GM12878 (cell line): ENCODE data around the gene DIS3L. TPM values are rescaled to one million over a fixed set of nuclear protein-coding genes. Genes with fewer than 3 reads are reported as not detected.

Source experiments
- ATAC-seq: fragments of 200-7000 bp; cut with Tn5 transposase; 3 replicates; pipeline ENCODE4 v1.9.1; 2020; ENCODE audit warnings: mild to moderate bottlenecking, moderate library complexity
- BruUV-seq: library from RNA; stranded (reverse); fragments of 400-500 nt; replicated peaks from 2 replicates; lab custom pipeline; 2021; lab: Mats Ljungman, UMichigan
- CTCF ChIA-PET: fragments of 300-600 bp; sonication (Branson Sonifier 250); formaldehyde crosslinking; extraction: SDS; loops from one replicate; lab custom pipeline; 2021; ENCODE audit warnings: inconsistent platforms; lab: Yijun Ruan, JAX
- POLR2A ChIA-PET: fragments of 350-600 bp; formaldehyde crosslinking; extraction: SDS; loops from one replicate; lab custom pipeline; 2021; ENCODE audit warnings: inconsistent platforms; lab: Charles Lee
- RAD21 ChIA-PET: fragments of 300-600 bp; sonication (Branson Sonifier 250); formaldehyde crosslinking; loops from one replicate; lab custom pipeline; 2023; ENCODE audit warnings: antibody characterized with exemption; ENCODE audit not compliant: unreplicated experiment; lab: Charles Lee
- SMC1A ChIA-PET: fragments of 300-600 bp; sonication (Branson Sonifier 250); formaldehyde crosslinking; loops from one replicate; lab custom pipeline; 2023; ENCODE audit not compliant: unreplicated experiment, uncharacterized antibody; lab: Charles Lee
- DNase-seq: peaks from one replicate; pipeline ENCODE4 v3.0.0-alpha.2; 2011; ENCODE audit warnings: low read depth, low spot score
- FAIRE-seq: peaks from 3 replicates; lab custom pipeline; 2011; peaks lifted over from hg19 to GRCh38; lab: Jason Lieb, UNC
- H2AFZ ChIP-seq: 2 replicates; pipeline ENCODE4 v1.6.0; 2011; ENCODE audit warnings: low read depth, low read length, control low read depth; ENCODE audit not compliant: control insufficient read depth
- H3K27ac ChIP-seq: 2 replicates; pipeline ENCODE4 v1.5.1; 2011; ENCODE audit warnings: control low read depth; ENCODE audit not compliant: control insufficient read depth, insufficient read depth
- H3K27me3 ChIP-seq, 2 experiments: replicated peaks in 1 of 2; 2 replicates each; pipeline versions ENCODE4 v1.6.0 to v1.6.1; 2011; ENCODE audit warnings: low read length in 1 of 2; ENCODE audit not compliant: control insufficient read depth in 2 of 2, insufficient read depth in 2 of 2
- H3K36me3 ChIP-seq, 2 experiments: 2 replicates each; pipeline ENCODE4 v1.5.1; 2011; ENCODE audit warnings: low read length in 1 of 2; ENCODE audit not compliant: control insufficient read depth in 2 of 2, insufficient read depth in 2 of 2
- H3K4me1 ChIP-seq: 2 replicates; pipeline ENCODE4 v1.6.1; 2011; ENCODE audit warnings: mild to moderate bottlenecking, low read length, moderate library complexity, mixed read lengths; ENCODE audit not compliant: control insufficient read depth, insufficient read depth
- H3K4me2 ChIP-seq: 2 replicates; pipeline ENCODE4 v1.6.0; 2011; ENCODE audit warnings: control low read depth; ENCODE audit not compliant: control insufficient read depth, insufficient read depth
- H3K4me3 ChIP-seq: fragments of 200-600 bp; sonication (generic); 2 replicates; pipeline ENCODE4 v1.5.1; 2016
- H3K79me2 ChIP-seq: 2 replicates; pipeline ENCODE4 v1.6.0; 2011; ENCODE audit warnings: low read length; ENCODE audit not compliant: control insufficient read depth, insufficient read depth
- H3K9ac ChIP-seq: 2 replicates; pipeline ENCODE4 v1.8.0; 2011; ENCODE audit warnings: low read length, control low read depth, mixed read lengths; ENCODE audit not compliant: control insufficient read depth, insufficient read depth
- H3K9me3 ChIP-seq: replicated peaks from 3 replicates; pipeline ENCODE4 v1.5.1; 2011; ENCODE audit warnings: mild to moderate bottlenecking, low read length; ENCODE audit not compliant: control insufficient read depth, insufficient read depth
- H4K20me1 ChIP-seq: 2 replicates; pipeline ENCODE4 v1.6.0; 2011; ENCODE audit not compliant: control insufficient read depth, insufficient read depth
- BCLAF1 ChIP-seq: fragments of 450-650 bp; IDR thresholded peaks from 2 replicates; pipeline ENCODE4 v1.6.1; 2017; ENCODE audit warnings: antibody characterized with exemption, mild to moderate bottlenecking, moderate library complexity
- IKZF2 ChIP-seq, 2 experiments: fragments of 450-650 bp; IDR thresholded peaks; 2 replicates each; pipeline ENCODE4 v1.6.1; 2017; ENCODE audit warnings: mild to moderate bottlenecking in 2 of 2, moderate library complexity in 2 of 2
- MEF2B ChIP-seq: fragments of 450-650 bp; IDR thresholded peaks from 2 replicates; pipeline ENCODE4 v1.6.1; 2018; ENCODE audit warnings: mild to moderate bottlenecking, moderate library complexity; ENCODE audit not compliant: partially characterized antibody, poor library complexity, severe bottlenecking
- RAD21 ChIP-seq: IDR thresholded peaks from 2 replicates; pipeline ENCODE4 v1.6.1; 2011; ENCODE audit warnings: mild to moderate bottlenecking, low read depth, low read length, moderate library complexity; ENCODE audit not compliant: insufficient read depth
- SMC3 ChIP-seq: IDR thresholded peaks from 2 replicates; pipeline ENCODE4 v1.6.1; 2011; ENCODE audit warnings: low read length, improper control_type of control experiment, borderline replicate concordance
- ZBED1 ChIP-seq: IDR thresholded peaks from 2 replicates; pipeline ENCODE4 v1.6.1; 2016; ENCODE audit warnings: borderline replicate concordance
- ZNF384 ChIP-seq: IDR thresholded peaks from 2 replicates; pipeline ENCODE4 v1.6.1; 2012; ENCODE audit warnings: low read depth, mild to moderate bottlenecking, low read length, improper control_type of control experiment, borderline replicate concordance
- WGBS: methylation state at CpG from one replicate; pipeline ENCODE4 v1.1.6; 2016; ENCODE audit warnings: low lambda C conversion rate; ENCODE audit not compliant: insufficient replicate concordance, insufficient coverage; ENCODE audit errors: missing lambda C conversion rate; 5-methylcytosine and 5-hydroxymethylcytosine counted together
- in situ Hi-C: fragments of 300-500 bp; cut with MboI; formaldehyde crosslinking; loops from 9 replicates; pipeline ENCODE4 v1.14.3; 2018; ENCODE audit warnings: mixed read lengths
- intact Hi-C: fragments of 100-400 bp; cut with micrococcal nuclease; formaldehyde crosslinking; loops from one replicate; pipeline ENCODE4 v1.14.2; 2022; ENCODE audit not compliant: unreplicated experiment
- polyA plus RNA-seq, 11 experiments: library from polyadenylated mRNA; depleted of rRNA in 4 of 11; unstranded in 6 of 11; stranded (reverse) in 5 of 11; fragments of >200 nt; fragmentation: Nextera tagmentation in 4 of 11; fragmentation: Illumina TruSeq in 1 of 11; extraction: Ambion mirVana in 4 of 11; extraction: Trizol in 1 of 11; gene quantifications; 1 replicate in 1 of 11; 2 replicates in 10 of 11; pipeline versions ENCODE4 v1.2.1 to v1.2.3, GENCODE V29; 2011 to 2016; ENCODE audit warnings: inconsistent platforms in 2 of 11, missing spikeins in 2 of 11, low read depth in 1 of 11
- total RNA-seq, 4 experiments: library from RNA; depleted of rRNA in 3 of 4; stranded (reverse); fragments of >200 nt in 3 of 4; fragmentation: Illumina TruSeq in 1 of 4; extraction: Trizol in 1 of 4; gene quantifications; 2 replicates each; pipeline versions ENCODE4 v1.2.1 to v1.2.3, GENCODE V29; 2013 to 2021
- TF ChIP-seq, protein P1 (sequence below): fragments of 450-650 bp; IDR thresholded peaks from 2 replicates; pipeline ENCODE4 v1.6.1; 2017; ENCODE audit warnings: mild to moderate bottlenecking, low read depth, inconsistent platforms; ENCODE audit not compliant: poor library complexity, severe bottlenecking
- TF ChIP-seq, protein P2 (sequence below), 3 experiments: IDR thresholded peaks in 2 of 3; conservative IDR thresholded peaks in 1 of 3; 2 replicates each; pipeline ENCODE4 v1.5.1; 2011; ENCODE audit warnings: low read depth in 3 of 3, low read length in 3 of 3, mild to moderate bottlenecking in 3 of 3, control low read depth in 2 of 3, moderate library complexity in 2 of 3, inconsistent platforms in 1 of 3, mixed read lengths in 1 of 3; ENCODE audit not compliant: control insufficient read depth in 2 of 3, insufficient read depth in 1 of 3; ENCODE audit errors: extremely low read depth in 1 of 3

DIS3L gene
- total and polyA plus RNA-seq, 10 of the 15 experiments (the other 5 are each of a cell fraction or from before 2014, with no cell fraction given), result 7.6 to 33.7 (median 25.5) TPM

- WGBS, result 15% methylated on average over 6 of the region's 6 CpGs
- Histone ChIP-seq H3K27ac (no peak overlapping the region), H4K20me1 (no peaks in the 10 kb centered on the region), H3K4me2 (no peak overlapping the region), H3K79me2 (no peaks in the 10 kb centered on the region), H3K4me3 (no peak overlapping the region), H3K4me1 (no peaks in the 10 kb centered on the region; the same call in 1 of the 2 replicates), H2AFZ (no peak overlapping the region), H3K36me3 (no peaks in the 10 kb centered on the region), H3K9ac (no peak overlapping the region), H3K9me3 (no peaks in the 10 kb centered on the region), H3K27me3 (no peaks in the 10 kb centered on the region)
- intact Hi-C loops (loop anchor here (2.0 to 10.0 kb wide), 4 partner anchors 35 to 650 kb away; partner anchors contain the start of gene MEGF11), in situ Hi-C loops (no loop called here)
- peak; percentile 86 for FAIRE-seq
- POLR2A ChIA-PET, result no interaction called here
- RAD21 ChIA-PET, result interaction anchor here (0.6 to 2.2 kb wide), 5 partner anchors 210 to 634 kb away, joined by 3 to 10 read pairs (median 7); partner anchors contain the start of gene SNAPC5
- CTCF ChIA-PET, result interaction anchor here (0.7 to 9.7 kb wide), 27 partner anchors 9 to 967 kb away, joined by 3 to 103 read pairs (median 3); partner anchors contain the start of gene SNAPC5
- TF ChIP-seq, protein P1, sequence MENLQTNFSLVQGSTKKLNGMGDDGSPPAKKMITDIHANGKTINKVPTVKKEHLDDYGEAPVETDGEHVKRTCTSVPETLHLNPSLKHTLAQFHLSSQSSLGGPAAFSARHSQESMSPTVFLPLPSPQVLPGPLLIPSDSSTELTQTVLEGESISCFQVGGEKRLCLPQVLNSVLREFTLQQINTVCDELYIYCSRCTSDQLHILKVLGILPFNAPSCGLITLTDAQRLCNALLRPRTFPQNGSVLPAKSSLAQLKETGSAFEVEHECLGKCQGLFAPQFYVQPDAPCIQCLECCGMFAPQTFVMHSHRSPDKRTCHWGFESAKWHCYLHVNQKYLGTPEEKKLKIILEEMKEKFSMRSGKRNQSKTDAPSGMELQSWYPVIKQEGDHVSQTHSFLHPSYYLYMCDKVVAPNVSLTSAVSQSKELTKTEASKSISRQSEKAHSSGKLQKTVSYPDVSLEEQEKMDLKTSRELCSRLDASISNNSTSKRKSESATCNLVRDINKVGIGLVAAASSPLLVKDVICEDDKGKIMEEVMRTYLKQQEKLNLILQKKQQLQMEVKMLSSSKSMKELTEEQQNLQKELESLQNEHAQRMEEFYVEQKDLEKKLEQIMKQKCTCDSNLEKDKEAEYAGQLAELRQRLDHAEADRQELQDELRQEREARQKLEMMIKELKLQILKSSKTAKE, result peak; percentile 23
- TF ChIP-seq BCLAF1, result no peak
- no peak for TF ChIP-seq ZBED1
- peak; percentile 50; the same call in 1 of the 2 replicates for TF ChIP-seq SMC3
- TF ChIP-seq MEF2B, result no peak
- TF ChIP-seq, protein P2, sequence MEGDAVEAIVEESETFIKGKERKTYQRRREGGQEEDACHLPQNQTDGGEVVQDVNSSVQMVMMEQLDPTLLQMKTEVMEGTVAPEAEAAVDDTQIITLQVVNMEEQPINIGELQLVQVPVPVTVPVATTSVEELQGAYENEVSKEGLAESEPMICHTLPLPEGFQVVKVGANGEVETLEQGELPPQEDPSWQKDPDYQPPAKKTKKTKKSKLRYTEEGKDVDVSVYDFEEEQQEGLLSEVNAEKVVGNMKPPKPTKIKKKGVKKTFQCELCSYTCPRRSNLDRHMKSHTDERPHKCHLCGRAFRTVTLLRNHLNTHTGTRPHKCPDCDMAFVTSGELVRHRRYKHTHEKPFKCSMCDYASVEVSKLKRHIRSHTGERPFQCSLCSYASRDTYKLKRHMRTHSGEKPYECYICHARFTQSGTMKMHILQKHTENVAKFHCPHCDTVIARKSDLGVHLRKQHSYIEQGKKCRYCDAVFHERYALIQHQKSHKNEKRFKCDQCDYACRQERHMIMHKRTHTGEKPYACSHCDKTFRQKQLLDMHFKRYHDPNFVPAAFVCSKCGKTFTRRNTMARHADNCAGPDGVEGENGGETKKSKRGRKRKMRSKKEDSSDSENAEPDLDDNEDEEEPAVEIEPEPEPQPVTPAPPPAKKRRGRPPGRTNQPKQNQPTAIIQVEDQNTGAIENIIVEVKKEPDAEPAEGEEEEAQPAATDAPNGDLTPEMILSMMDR (IDR thresholded peaks at IDR 0.05 in 2 of 3, conservative IDR thresholded peaks at IDR 0.05 in 1 of 3; ENCODE audit: control insufficient read depth in 2 of 3, extremely low read depth in 1 of 3, insufficient read depth in 1 of 3, low read depth in 3 of 3, low read length in 3 of 3), result peak; percentile 42 to 56 (median 51)
- TF ChIP-seq IKZF2 (IDR thresholded peaks at IDR 0.05), result no peak
- TF ChIP-seq RAD21, result peak; percentile 59
- peak; percentile 99 for TF ChIP-seq ZNF384
- DNase-seq, result no peak
- ATAC-seq, result peak; percentile 34; the same call in 2 of the 3 replicates
- SMC1A ChIA-PET, result interaction anchor here (0.9 to 1.8 kb wide), 7 partner anchors 40 to 650 kb away, joined by 3 to 9 read pairs (median 3); partner anchors contain the start of gene SNAPC5
- no TSS peak for BruUV-seq
Measured at GRCh38 chr15:66287461-66288057, 5.8 kb upstream of the DIS3L start.
